K562 (cell line): ENCODE data around the gene ERC2. TPM values are rescaled to one million over a fixed set of nuclear protein-coding genes. Genes with fewer than 3 reads are reported as not detected.

Source experiments
- ATAC-seq: fragments of 200-7000 bp; cut with Tn5 transposase; 3 replicates; pipeline ENCODE4 v1.9.1; 2020; ENCODE audit warnings: moderate library complexity
- BruUV-seq: library from RNA; stranded (reverse); fragments of 400-500 nt; replicated peaks from 2 replicates; lab custom pipeline; 2021; lab: Mats Ljungman, UMichigan
- CTCF ChIA-PET: fragments of 300-600 bp; formaldehyde crosslinking; extraction: SDS; loops from one replicate; lab custom pipeline; 2021; ENCODE audit warnings: low intra/inter-chr PET ratio; lab: Yijun Ruan, JAX
- POLR2A ChIA-PET: fragments of 300-600, 350-650 bp; sonication (Branson Sonifier 250); formaldehyde crosslinking; extraction: SDS; loops from one replicate; lab custom pipeline; 2021; ENCODE audit warnings: antibody characterized with exemption, inconsistent platforms; lab: Yijun Ruan, JAX
- DNase-seq, 4 experiments: peaks; one replicate each; pipeline versions ENCODE4 v3.0.0 to v3.0.0-alpha.2; 2011 to 2018; ENCODE audit warnings: low spot score in 3 of 4, mixed read lengths in 3 of 4; ENCODE audit errors: extremely low read depth in 1 of 4
- FAIRE-seq: peaks from 2 replicates; lab custom pipeline; 2011; peaks lifted over from hg19 to GRCh38; lab: Jason Lieb, UNC
- H2AFZ ChIP-seq: 2 replicates; pipeline ENCODE4 v1.6.0; 2011; ENCODE audit warnings: low read depth, low read length, control low read depth, inconsistent platforms
- H3K27ac ChIP-seq: fragments of 200-600 bp; 3 replicates; pipeline ENCODE4 v1.8.0; 2011; ENCODE audit warnings: low read depth, mild to moderate bottlenecking, control low read depth, inconsistent platforms, low read length, moderate library complexity, mixed read lengths; ENCODE audit errors: extremely low read depth
- H3K27me3 ChIP-seq, 2 experiments: fragments of 300-600 bp in 1 of 2; 2 replicates in 1 of 2; 3 replicates in 1 of 2; pipeline versions ENCODE4 v1.6.0 to v1.8.0; 2011; ENCODE audit warnings: inconsistent platforms in 2 of 2, low read length in 2 of 2, mild to moderate bottlenecking in 1 of 2, mixed read lengths in 1 of 2, moderate library complexity in 1 of 2; ENCODE audit not compliant: control insufficient read depth in 2 of 2, insufficient read depth in 2 of 2
- H3K36me3 ChIP-seq: fragments of 300-600 bp; 3 replicates; pipeline ENCODE4 v1.8.0; 2011; ENCODE audit warnings: mild to moderate bottlenecking, low read length, inconsistent platforms; ENCODE audit not compliant: control insufficient read depth, insufficient read depth
- H3K4me1 ChIP-seq, 2 experiments: fragments of 200-600 bp in 1 of 2; replicated peaks in 1 of 2; 2 replicates in 1 of 2; 3 replicates in 1 of 2; pipeline versions ENCODE4 v1.5.1 to v1.8.0; 2011; ENCODE audit warnings: inconsistent platforms in 2 of 2, low read length in 2 of 2, mild to moderate bottlenecking in 1 of 2, mixed read lengths in 1 of 2, moderate library complexity in 1 of 2; ENCODE audit not compliant: control insufficient read depth in 2 of 2, insufficient read depth in 2 of 2
- H3K4me2 ChIP-seq: 2 replicates; pipeline ENCODE4 v1.6.1; 2011; ENCODE audit warnings: low read length, control low read depth, inconsistent platforms, mixed read lengths; ENCODE audit not compliant: insufficient read depth
- H3K4me3 ChIP-seq: fragments of 200-600 bp; sonication (generic), shearing (Covaris generic); 2 replicates; pipeline ENCODE4 v1.5.1; 2016; ENCODE audit warnings: control low read depth, inconsistent platforms
- H3K79me2 ChIP-seq: fragments of 200-600 bp; 3 replicates; pipeline ENCODE4 v1.8.0; 2011; ENCODE audit warnings: low read length, inconsistent platforms; ENCODE audit not compliant: control insufficient read depth, insufficient read depth
- H3K9ac ChIP-seq, 2 experiments: 2 replicates each; pipeline versions ENCODE4 v1.6.0 to v1.6.1; 2011; ENCODE audit warnings: low read depth in 2 of 2, low read length in 2 of 2, control low read depth in 1 of 2, inconsistent platforms in 1 of 2, mild to moderate bottlenecking in 1 of 2, mixed read lengths in 1 of 2; ENCODE audit not compliant: insufficient read depth in 1 of 2
- H3K9me1 ChIP-seq: one replicate; pipeline ENCODE4 v1.6.0; 2011; ENCODE audit warnings: inconsistent platforms, mild to moderate bottlenecking, low read length, moderate library complexity; ENCODE audit not compliant: control insufficient read depth, insufficient read depth
- H3K9me3 ChIP-seq: replicated peaks from 2 replicates; pipeline ENCODE4 v1.5.1; 2011; ENCODE audit warnings: low read depth, low read length, inconsistent platforms; ENCODE audit not compliant: control insufficient read depth, insufficient read depth
- H4K20me1 ChIP-seq: replicated peaks from 2 replicates; pipeline ENCODE4 v1.6.1; 2011; ENCODE audit warnings: low read length, inconsistent platforms, mixed read lengths; ENCODE audit not compliant: control insufficient read depth, insufficient read depth
- GABPB1 ChIP-seq: sonication (generic); formaldehyde crosslinking; IDR thresholded peaks from 2 replicates; pipeline ENCODE4 v1.8.0; 2022; ENCODE audit warnings: mild to moderate bottlenecking, missing genetic modification reagents
- KHSRP ChIP-seq: fragments of 450-650 bp; IDR thresholded peaks from 2 replicates; pipeline ENCODE4 v1.6.1; 2017
- MECOM ChIP-seq: fragments of 250-450 bp; sonication (Bioruptor Pico); IDR thresholded peaks from 2 replicates; pipeline ENCODE4 v1.8.0; 2022; ENCODE audit warnings: inconsistent platforms
- ZHX1 ChIP-seq: fragments of 150-350 bp; conservative IDR thresholded peaks from 2 replicates; pipeline ENCODE4 v1.6.1; 2014; ENCODE audit warnings: low read length
- WGBS: fragments of 100-300 bp; shearing (Covaris generic); methylation state at CpG from one replicate; pipeline ENCODE4 v1.1.6; 2016; ENCODE audit warnings: low coverage, mixed read lengths; ENCODE audit not compliant: insufficient coverage; ENCODE audit errors: missing lambda C conversion rate; 5-methylcytosine and 5-hydroxymethylcytosine counted together
- in situ Hi-C: fragments of 300-500 bp; cut with MboI; formaldehyde crosslinking; loops from 4 replicates; pipeline ENCODE4 v1.15.0; 2018; ENCODE audit warnings: inconsistent platforms, mixed read lengths
- intact Hi-C: fragments of 100-400 bp; cut with micrococcal nuclease; formaldehyde crosslinking; loops from 2 replicates; pipeline ENCODE4 v1.14.2; 2022
- polyA plus RNA-seq, 8 experiments: library from polyadenylated mRNA; depleted of rRNA in 4 of 8; stranded (reverse) in 5 of 8; unstranded in 3 of 8; fragments of >200 nt; fragmentation: Nextera tagmentation in 2 of 8; fragmentation: Illumina TruSeq in 1 of 8; extraction: Ambion mirVana in 2 of 8; extraction: Trizol in 1 of 8; gene quantifications; 2 replicates each; pipeline versions ENCODE4 v1.2.1 to v1.2.3, GENCODE V29; 2011 to 2014; ENCODE audit warnings: inconsistent platforms in 1 of 8, missing spikeins in 1 of 8
- total RNA-seq, 7 experiments: library from RNA; depleted of rRNA in 6 of 7; stranded (reverse); fragments of >200 nt in 6 of 7; fragmentation: Illumina TruSeq in 2 of 7; extraction: Trizol in 2 of 7; gene quantifications; 2 replicates each; pipeline versions ENCODE4 v1.2.1 to v1.2.3, GENCODE V29; 2011 to 2021; ENCODE audit warnings: low replicate concordance in 1 of 7

ERC2 gene
- total and polyA plus RNA-seq, 9 of the 15 experiments (the other 6 are each of a cell fraction or from before 2014, with no cell fraction given): 0.04 to 0.18 (median 0.07) TPM; not detected in 2

DNA sequence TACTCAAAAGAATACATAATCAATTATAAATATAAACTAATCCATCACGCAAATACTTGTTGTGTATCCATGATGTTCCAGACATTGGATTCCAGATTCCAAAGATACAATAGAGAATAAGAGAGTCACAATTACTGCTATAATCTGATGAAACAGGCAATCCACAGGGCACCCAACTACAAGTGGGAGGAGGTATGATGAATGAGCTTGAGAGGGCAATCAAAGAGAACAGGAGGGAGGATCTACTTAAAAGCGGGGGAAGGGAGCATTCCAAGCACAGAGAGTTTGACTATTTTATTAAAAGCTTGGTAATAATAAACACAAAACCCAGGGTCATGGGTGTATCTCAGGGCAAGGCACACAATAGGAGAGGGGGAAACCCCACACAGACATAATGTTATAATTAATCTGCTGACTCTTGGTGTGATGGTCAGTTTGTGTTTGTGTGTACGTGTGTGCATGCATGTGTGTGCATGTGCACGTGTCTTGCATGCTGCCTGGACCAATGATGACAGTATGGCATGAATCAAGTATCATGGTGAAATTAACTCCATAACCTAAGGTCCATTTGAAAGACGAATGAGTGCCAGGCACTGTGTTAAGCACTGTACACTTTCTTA lies 655.8 kb downstream of the ERC2 start:
- POLR2A ChIA-PET: no interaction called here
- no peaks in the 10 kb centered on the region for H3K9me1 ChIP-seq

More for the DNA sequence above, 655.8 kb downstream of the ERC2 start:
- no peak for FAIRE-seq
- no peak for DNase-seq
- no peaks in the 10 kb centered on the region for H3K79me2 ChIP-seq
- BruUV-seq: no TSS peak
- in situ Hi-C loops: no loop called here
- H3K36me3 ChIP-seq: no peaks in the 10 kb centered on the region
- H2AFZ ChIP-seq: no peak overlapping the region
- no peaks in the 10 kb centered on the region for H3K27me3 ChIP-seq
- no peak overlapping the region for H3K4me3 ChIP-seq
- CTCF ChIA-PET: no interaction called here
- H3K4me1 ChIP-seq: no peaks in the 10 kb centered on the region
- no peak overlapping the region for H3K9ac ChIP-seq
- TF ChIP-seq GABPB1 (CRISPR knock-in tag) (no peak), ZHX1 (no peak), MECOM (CRISPR knock-in tag) (no peak), KHSRP (no peak)
- TF ChIP-seq, all 486 proteins: peak for 0
- no peaks in the 10 kb centered on the region for H3K9me3 ChIP-seq
- no peak overlapping the region for H3K4me2 ChIP-seq
- no peaks in the 10 kb centered on the region for H4K20me1 ChIP-seq
- no peak for ATAC-seq
- intact Hi-C loops: no loop called here
- WGBS: 0% methylated on average over 4 of the region's 5 CpGs
- H3K27ac ChIP-seq: no peak overlapping the region
